Spleen (tissue), 7 donors: ENCODE data around the gene SHISA9.

Experiments used
- CTCF ChIP-seq, 11 experiments: fragments of 200-600 bp in 7 of 11; fragments of 450-650 bp in 4 of 11; sonication (generic) in 4 of 11; IDR thresholded peaks in 8 of 11; conservative IDR thresholded peaks in 3 of 11; 1 replicate in 7 of 11; 2 replicates in 4 of 11; pipeline versions ENCODE4 v1.4.0 to v1.8.0; 2016 to 2021; ENCODE audit warnings: antibody characterized with exemption in 11 of 11, inconsistent platforms in 4 of 11, mild to moderate bottlenecking in 1 of 11
- POLR2A ChIP-seq, 3 donors: fragments of 450-650 bp; IDR thresholded peaks; one replicate each; pipeline ENCODE4 v1.5.1; 2017; ENCODE audit warnings: antibody characterized with exemption in 3 of 3, mild to moderate bottlenecking in 1 of 3
- POLR2AphosphoS5 ChIP-seq, 3 donors: sonication (generic); formaldehyde crosslinking; IDR thresholded peaks; one replicate each; pipeline ENCODE4 v1.5.1; 2017; ENCODE audit warnings: antibody characterized with exemption in 3 of 3
- donor health status: DM: no; HTN: no; CAD: no; lungs with moderate emphysema.
- donor health status: DM: no; HTN: no; CAD: no.
- donor health status: DM: no; HTN: no; CAD: no.

- TF ChIP-seq CTCF (IDR thresholded peaks at IDR 0.05 in 8 of 11, conservative IDR thresholded peaks at IDR 0.05 in 3 of 11): no peak
- TF ChIP-seq POLR2A (IDR thresholded peaks at IDR 0.05): no peak
- no peak for TF ChIP-seq POLR2AphosphoS5 (IDR thresholded peaks at IDR 0.05)
Measured at GRCh38 chr16:13070268-13070667, 168.9 kb downstream of the SHISA9 start.
